ENCODE data around the gene IL17RB. TPM values are rescaled to one million over a fixed set of nuclear protein-coding genes. Genes with fewer than 3 reads are reported as not detected.

IL17RB gene
- total and polyA plus RNA-seq, 2 of the 8 experiments (the other 6 are each of a cell fraction or from before 2014, with no cell fraction given) = 7.0 to 24.6 TPM

DNA sequence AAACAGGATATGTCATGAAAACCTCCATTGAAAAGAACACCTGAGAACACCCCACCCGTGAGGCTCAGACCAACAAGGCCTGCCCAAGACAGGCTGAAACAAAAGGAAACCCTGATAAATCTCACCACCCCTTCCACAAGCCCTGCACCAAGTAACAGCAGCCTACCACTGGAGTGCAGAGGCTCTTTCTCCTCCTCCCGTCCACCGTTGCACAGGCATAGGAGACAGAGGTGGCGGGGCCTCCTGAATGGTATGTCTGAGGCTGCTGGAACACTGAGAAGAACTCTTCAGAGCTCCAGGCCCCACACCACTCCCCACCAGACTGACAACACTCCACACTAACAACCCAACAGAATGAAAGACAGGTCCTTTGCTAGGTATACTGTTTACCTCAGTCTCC is 21.6 kb upstream of the IL17RB start (continued):
- TF ChIP-seq GABPA (IDR thresholded peaks at IDR 0.05; ENCODE audit: borderline replicate concordance, insufficient read depth, low read length) = no peak
- TF ChIP-seq NRF1 (IDR thresholded peaks at IDR 0.05; ENCODE audit: low read depth, low read length) = no peak
